GM21576 (cell line): ENCODE data around the gene ZNF724.
"Not testable (repeated sequence)": the region's sequence is repeated elsewhere in the genome, so short reads cannot be mapped to it uniquely, and the experiment has no call there.

Experiments used
- ATAC-seq: cut with Tn5 transposase; IDR thresholded peaks from one replicate; pipeline ENCODE4 v1.9.1; 2021; ENCODE audit warnings: mild to moderate bottlenecking, moderate library complexity; ENCODE audit not compliant: unreplicated experiment

ZNF724 gene

GRCh38 chr19:23249911-23250649 lies at the start of gene ZNF724:
ZNF724 (minus strand) TSS chr19:23250394; CDS start chr19:23250242, 152 bp downstream.
- peak; percentile 99 for ATAC-seq

GRCh38 chr19:23294141-23294540 lies 43.9 kb upstream of the ZNF724 start:
- no peak for ATAC-seq

DNA sequence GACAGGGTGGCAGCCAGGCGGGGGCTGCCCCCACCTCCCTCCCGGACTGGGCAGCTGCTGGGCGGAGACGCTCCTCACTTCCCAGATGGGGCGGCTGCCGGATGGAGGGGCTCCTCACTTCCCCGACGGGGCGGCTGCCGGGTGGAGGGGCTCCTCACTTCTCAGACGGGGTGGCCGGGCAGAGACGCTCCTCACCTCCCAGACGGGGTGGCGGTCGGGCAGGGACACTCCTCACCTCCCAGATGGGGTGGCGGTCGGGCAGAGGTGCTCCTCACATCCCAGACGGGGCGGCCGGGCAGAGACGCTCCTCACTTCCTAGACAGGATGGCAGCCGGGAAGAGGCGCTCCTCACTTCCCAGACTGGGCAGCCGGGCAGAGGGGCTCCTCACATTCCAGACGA lies 39.8 kb upstream of the ZNF724 start:
- ATAC-seq = not testable (repeated sequence)

DNA sequence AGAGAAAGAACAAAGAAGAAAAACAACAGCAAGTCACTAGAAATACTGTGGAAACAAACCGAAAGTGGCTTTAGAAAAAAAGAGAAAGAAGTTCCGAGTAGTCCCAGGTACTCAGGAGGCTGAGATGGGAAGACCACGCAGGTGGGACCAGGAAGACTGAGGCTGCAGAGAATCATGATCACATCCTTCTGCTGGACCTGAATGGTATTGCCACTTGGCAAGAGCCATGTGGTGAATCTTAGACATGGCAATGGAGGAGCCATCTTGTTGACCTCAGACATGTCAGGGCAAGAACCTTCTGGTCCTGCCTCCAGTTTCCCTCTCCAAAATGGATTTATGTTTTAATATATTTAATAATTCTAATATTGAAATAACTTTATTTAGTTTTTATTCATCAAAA lies 37.4 kb upstream of the ZNF724 start:
- ATAC-seq = no peak

- no peak for ATAC-seq
These were observed 36.3 kb upstream of the ZNF724 start for GRCh38 chr19:23286477-23286876.

GRCh38 chr19:23285948-23286347 lies 35.8 kb upstream of the ZNF724 start:
- ATAC-seq = no peak

DNA sequence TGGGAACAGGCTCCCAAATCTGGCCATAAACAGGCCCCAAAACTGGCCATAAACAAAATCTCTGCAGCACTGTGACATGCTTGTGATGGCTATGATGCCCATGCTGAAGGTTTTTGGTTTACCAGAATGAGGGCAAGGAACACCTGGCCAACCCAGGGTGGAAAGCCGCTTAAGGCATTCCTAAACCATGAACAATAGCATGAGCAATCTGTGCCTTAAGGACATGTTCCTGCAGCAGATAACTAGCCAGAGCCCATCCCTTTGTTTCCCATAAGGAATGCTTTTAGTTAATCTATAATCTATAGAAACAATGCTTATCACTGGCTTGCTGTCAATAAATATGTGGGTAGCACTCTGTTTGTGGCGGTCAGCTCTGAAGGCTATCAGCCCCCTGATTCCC lies 35.1 kb upstream of the ZNF724 start:
- ATAC-seq = not testable (repeated sequence)

GRCh38 chr19:23283925-23284324 lies 33.7 kb upstream of the ZNF724 start:
- no peak for ATAC-seq

DNA sequence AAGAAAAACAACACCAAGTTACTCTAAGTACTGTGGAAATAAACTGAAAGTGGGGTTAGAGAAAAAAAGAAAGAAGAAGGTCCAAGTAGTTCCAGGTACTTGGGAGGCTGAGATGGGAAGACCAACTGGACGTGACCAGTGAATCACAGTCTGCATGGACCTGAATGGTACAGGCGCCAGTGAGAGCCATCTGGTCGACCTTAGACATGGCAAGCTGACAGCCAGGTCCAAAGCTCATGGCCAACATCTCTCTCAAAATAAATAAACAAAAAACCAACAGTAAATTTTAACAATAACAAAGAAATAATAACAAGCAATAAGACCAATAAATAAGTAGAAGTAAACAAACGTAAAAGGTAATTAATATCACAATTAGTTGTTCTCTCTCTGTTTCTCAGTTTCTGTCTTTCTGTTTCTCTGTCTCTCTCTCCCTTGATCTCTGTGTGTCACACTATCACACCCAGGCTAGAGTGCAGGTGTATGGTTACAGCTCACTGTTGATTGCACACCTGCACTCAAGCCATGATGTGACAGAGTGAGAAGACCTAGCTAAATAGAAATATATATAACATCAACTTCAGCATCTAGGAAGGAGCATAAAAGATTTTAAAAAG lies 31.6 kb upstream of the ZNF724 start:
- no peak for ATAC-seq

DNA sequence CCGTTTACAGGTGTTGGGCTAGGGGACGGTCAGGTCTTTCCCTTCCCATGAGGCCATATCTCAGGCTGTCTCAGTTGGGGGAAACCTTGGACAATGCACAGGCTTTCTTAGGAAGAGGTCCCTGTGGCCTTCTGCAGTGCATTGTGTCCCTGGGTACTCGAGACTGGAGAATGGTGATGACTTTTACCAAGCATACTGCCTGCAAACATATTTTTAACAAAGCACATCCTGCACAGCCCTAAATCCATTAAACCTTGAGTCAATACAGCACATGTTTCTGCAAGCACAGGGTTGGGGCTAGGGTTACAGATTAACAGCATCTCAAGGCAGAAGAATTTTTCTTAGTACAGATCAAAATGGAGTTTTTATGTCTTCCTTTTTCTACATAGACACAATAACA lies 27.9 kb upstream of the ZNF724 start:
- ATAC-seq = not testable (repeated sequence)

- peak; percentile 100 for ATAC-seq
These were observed 23.6 kb upstream of the ZNF724 start for GRCh38 chr19:23273590-23274412.

GRCh38 chr19:23273022-23273589 lies 22.9 kb upstream of the ZNF724 start:
- ATAC-seq = no peak

GRCh38 chr19:23263870-23264590 lies 13.8 kb upstream of the ZNF724 start:
- ATAC-seq = no peak

- no peak for ATAC-seq
These were observed 13.2 kb upstream of the ZNF724 start for GRCh38 chr19:23263396-23263795.

DNA sequence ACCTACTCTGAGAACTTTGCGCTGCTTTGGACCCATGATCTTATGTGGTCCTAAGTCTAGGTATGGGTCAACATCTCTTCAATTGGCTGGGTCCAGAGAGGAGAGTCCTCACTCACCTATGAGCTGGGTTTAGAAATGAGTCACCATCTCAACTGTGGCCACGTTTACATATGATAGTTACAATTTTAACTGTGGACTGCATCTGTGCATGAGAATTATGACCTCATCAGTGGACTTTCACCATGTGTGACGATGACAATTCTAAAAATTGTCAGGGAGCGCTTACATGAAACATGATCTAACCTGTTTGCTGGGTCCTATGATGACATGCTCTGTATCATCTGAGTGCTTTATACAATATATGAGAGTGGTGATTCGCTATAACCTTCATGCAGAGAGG lies 12.7 kb upstream of the ZNF724 start:
- no peak for ATAC-seq

- no peak for ATAC-seq
These were observed 11.4 kb upstream of the ZNF724 start for GRCh38 chr19:23261496-23262020.

GRCh38 chr19:23260956-23261355 lies 10.8 kb upstream of the ZNF724 start:
- no peak for ATAC-seq

DNA sequence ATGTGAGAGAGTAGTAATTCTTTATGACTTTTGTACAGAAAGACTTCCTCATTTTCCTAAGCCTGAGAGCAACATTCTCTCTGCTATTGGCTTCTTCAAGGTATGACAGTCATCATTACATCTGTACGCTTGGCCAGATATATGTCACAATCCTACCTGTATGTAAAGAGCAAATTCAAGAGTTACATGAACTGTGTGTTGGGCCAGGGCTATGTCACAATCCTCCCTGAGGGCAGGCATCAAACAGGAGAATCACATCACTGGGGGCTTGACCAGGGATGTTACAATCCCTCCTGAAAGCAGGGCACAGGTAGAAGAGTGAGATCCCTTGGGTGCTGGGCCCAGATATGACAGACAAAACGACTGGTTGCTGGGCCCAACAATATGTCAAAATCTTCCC lies 9.8 kb upstream of the ZNF724 start:
- no peak for ATAC-seq

GRCh38 chr19:23255700-23256099 lies 5.5 kb upstream of the ZNF724 start:
- no peak for ATAC-seq

DNA sequence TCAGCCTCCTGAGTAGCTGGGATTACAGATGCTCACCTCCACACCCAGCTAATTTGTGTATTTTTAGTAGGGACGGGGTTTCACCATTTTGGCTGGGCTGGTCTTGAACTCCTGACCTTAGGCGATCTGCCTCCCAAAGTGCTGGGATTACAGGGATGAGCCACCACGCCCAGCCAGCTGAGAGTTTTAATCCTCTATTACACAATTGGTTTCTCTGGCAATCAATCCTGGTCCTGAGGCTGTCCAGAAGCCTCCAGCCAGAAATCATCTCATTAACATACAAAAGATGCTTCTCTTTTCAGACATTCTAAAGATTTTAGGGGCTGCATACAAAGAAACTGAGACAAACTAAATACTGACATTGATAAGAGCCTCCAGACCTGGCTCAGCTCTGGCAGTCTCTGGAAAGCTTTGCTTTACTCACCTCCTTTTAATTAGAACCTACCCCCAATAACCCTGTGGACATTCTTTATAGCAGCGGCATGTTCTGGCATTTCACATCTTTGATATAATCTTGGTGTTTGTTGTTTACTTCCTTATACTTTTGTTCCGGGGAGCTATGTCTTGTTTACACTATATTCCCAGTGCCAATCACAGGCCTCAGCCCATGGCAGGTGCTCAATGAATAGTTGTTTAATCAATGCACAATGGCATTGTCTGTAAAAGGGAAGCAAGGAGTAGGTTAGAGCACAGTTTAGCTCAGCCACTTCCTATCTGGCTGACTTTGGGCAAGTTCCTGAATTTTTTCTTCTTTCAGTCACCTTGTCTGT lies 4.1 kb upstream of the ZNF724 start:
- no peak for ATAC-seq
